ENCODE data around the gene CCNI.

- TF ChIP-seq CTCF (IDR thresholded peaks at IDR 0.05) (no peak), POLR2A (IDR thresholded peaks at IDR 0.05) (no peak)
These were observed 1.8 kb downstream of the CCNI start for GRCh38 chr4:77073981-77074380.

Data from testis (tissue), 2 donors.